ENCODE data around the gene SRRM2.

Gene SRRM2

GRCh38 chr16:2791174-2791573 lies 38.7 kb downstream of the SRRM2 start:
- no peak for DNase-seq (ENCODE audit: low read depth in 1 of 2, low spot score in 1 of 2)

- DNase-seq (ENCODE audit: low read depth in 1 of 2, low spot score in 1 of 2): no peak
Observed at GRCh38 chr16:2792940-2793339, 40.5 kb downstream of the SRRM2 start.

- DNase-seq (ENCODE audit: low read depth in 1 of 2, low spot score in 1 of 2): no peak
Observed at GRCh38 chr16:2795395-2796143, 43.1 kb downstream of the SRRM2 start.

GRCh38 chr16:2798723-2799204 lies 46.3 kb downstream of the SRRM2 start:
- DNase-seq (ENCODE audit: low read depth in 1 of 2, low spot score in 1 of 2): no peak

GRCh38 chr16:2799205-2799858 lies 46.9 kb downstream of the SRRM2 start:
- no peak for DNase-seq (ENCODE audit: low read depth in 1 of 2, low spot score in 1 of 2)

GRCh38 chr16:2799859-2800226 lies 47.4 kb downstream of the SRRM2 start:
- no peak for DNase-seq (ENCODE audit: low read depth in 1 of 2, low spot score in 1 of 2)

GRCh38 chr16:2803545-2804195 lies 51.2 kb downstream of the SRRM2 start:
- DNase-seq (ENCODE audit: low read depth in 1 of 2, low spot score in 1 of 2): no peak

GRCh38 chr16:2804728-2805127 lies 52.3 kb downstream of the SRRM2 start:
- DNase-seq (ENCODE audit: low read depth in 1 of 2, low spot score in 1 of 2): no peak

GRCh38 chr16:2806286-2806685 lies 53.8 kb downstream of the SRRM2 start:
- DNase-seq (ENCODE audit: low read depth in 1 of 2, low spot score in 1 of 2): no peak

- DNase-seq (ENCODE audit: low read depth in 1 of 2, low spot score in 1 of 2): no peak
Observed at GRCh38 chr16:2808181-2808580, 55.7 kb downstream of the SRRM2 start.

GRCh38 chr16:2809149-2809760 lies 56.8 kb downstream of the SRRM2 start:
- DNase-seq (ENCODE audit: low read depth in 1 of 2, low spot score in 1 of 2): no peak

GRCh38 chr16:2810651-2811050 lies 58.2 kb downstream of the SRRM2 start:
- DNase-seq (ENCODE audit: low read depth in 1 of 2, low spot score in 1 of 2): no peak

GRCh38 chr16:2811703-2812471 lies 59.4 kb downstream of the SRRM2 start:
- no peak for DNase-seq (ENCODE audit: low read depth in 1 of 2, low spot score in 1 of 2)

GRCh38 chr16:2813771-2814221 lies 61.4 kb downstream of the SRRM2 start:
- DNase-seq (ENCODE audit: low read depth in 1 of 2, low spot score in 1 of 2): no peak

- no peak for DNase-seq (ENCODE audit: low read depth in 1 of 2, low spot score in 1 of 2)
Observed at GRCh38 chr16:2814551-2815298, 62.3 kb downstream of the SRRM2 start.

GRCh38 chr16:2815299-2815771 lies 62.9 kb downstream of the SRRM2 start:
- DNase-seq (ENCODE audit: low read depth in 1 of 2, low spot score in 1 of 2): no peak

GRCh38 chr16:2816751-2817339 lies 64.4 kb downstream of the SRRM2 start, which contains the start of gene PRSS21:
TSS of gene PRSS21 (plus strand) at chr16:2817237. CDS start at chr16:2817269, 32 bp downstream.
- DNase-seq (ENCODE audit: low read depth in 1 of 2, low spot score in 1 of 2): peak in 1 of 2 donors; percentile 28

GRCh38 chr16:2817340-2818271 lies 65.2 kb downstream of the SRRM2 start:
- DNase-seq (ENCODE audit: low read depth in 1 of 2, low spot score in 1 of 2): no peak

All from stimulated activated CD4-positive, alpha-beta T cell treated with anti-CD3 and anti-CD28 coated beads, Interleukin-15, amount 100 ng/mL, for 1 hour (primary cell).